ENCODE measurements around the gene RPP25.

GRCh38 chr15:74959586-74959939 is 3.0 kb upstream of the RPP25 start:
- no peak for TF ChIP-seq CTCF (IDR thresholded peaks at IDR 0.05)
- no peak for TF ChIP-seq POLR2A (IDR thresholded peaks at IDR 0.05)
